Activated naive CD4-positive, alpha-beta T cell treated with anti-CD3 and anti-CD28 coated beads, Interleukin-2, amount 50 U/mL, for 16 hours (primary cell): ENCODE data around the gene CLHC1.
"Not testable (repeated sequence)": the region's sequence is repeated elsewhere in the genome, so short reads cannot be mapped to it uniquely, and the experiment has no call there.

ENCODE experiments used
- DNase-seq: peaks from one replicate; pipeline ENCODE4 v3.0.0-alpha.2; 2020

CLHC1 gene

DNA sequence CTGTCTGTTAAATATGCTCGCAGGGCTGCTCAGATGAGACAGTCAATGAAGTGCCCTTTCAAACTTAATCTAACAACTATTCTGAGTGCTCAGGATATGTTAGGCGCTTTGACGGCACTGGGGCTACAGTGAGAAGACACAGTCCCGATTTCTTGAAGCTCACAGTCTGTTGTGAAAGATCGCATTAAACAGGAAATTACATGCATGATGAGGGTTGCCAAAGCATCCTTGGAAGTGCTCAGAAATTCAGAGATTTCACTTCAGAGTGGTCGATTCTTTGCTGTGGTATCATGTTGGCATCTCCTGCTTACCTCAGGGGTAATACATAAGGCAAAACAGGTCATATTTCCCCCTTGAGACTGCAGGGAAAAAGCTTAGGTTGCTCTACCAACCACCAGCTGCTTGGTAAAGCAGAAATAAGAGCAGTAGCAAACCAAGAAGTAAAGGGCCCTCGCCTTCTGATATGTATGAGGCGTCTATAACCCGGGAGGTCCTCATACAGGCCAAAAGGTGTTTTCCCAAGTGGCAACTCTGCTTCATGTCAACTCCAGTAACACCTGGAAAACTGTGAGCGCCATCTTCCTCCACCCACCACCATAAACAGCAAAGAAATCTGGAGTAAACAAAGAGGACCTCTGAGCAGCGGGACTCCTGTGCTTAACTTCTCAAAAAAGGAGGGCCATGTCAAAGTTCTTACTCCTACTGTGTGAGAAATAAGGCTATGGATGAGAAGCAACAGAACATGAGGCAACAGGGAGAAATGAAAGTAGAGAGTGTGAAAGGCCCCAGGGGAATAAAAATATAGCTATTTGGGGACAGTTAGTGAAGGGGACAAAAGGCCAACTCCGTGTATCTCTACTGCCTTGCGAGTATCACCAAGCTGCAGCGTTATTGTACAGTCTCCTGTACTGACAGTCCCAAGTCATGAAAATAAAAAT is 79.3 kb downstream of the CLHC1 start:
- no peak for DNase-seq

- DNase-seq = no peak
Measured at GRCh38 chr2:55151733-55152433, 80.2 kb downstream of the CLHC1 start.

GRCh38 chr2:55150834-55151233 is 81.3 kb downstream of the CLHC1 start:
- no peak for DNase-seq

- no peak for DNase-seq
Measured at GRCh38 chr2:55148269-55148668, 83.8 kb downstream of the CLHC1 start.

- no peak for DNase-seq
Measured at GRCh38 chr2:55147531-55147930, 84.6 kb downstream of the CLHC1 start.

- DNase-seq = no peak
Measured at GRCh38 chr2:55147041-55147440, 85.1 kb downstream of the CLHC1 start.

DNA sequence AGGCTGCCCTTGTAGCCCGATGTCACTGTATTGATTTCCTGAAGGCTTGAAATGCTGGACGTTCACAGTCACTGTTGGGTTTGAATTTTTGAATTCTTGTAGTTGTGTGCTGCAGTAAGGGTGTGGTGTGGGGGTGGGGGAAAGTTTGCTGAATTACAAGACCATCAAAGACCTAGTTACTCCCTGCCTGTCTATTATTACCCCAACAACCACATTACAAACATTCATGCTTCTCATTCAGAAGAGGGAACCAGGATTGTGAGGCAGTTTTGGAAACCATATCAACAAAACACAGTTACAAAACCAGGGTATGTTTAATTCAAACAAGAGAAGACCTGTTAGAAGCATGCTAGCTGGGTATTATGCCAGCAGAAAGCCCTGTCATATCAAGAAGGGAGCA is 85.8 kb downstream of the CLHC1 start:
- DNase-seq = no peak

DNA sequence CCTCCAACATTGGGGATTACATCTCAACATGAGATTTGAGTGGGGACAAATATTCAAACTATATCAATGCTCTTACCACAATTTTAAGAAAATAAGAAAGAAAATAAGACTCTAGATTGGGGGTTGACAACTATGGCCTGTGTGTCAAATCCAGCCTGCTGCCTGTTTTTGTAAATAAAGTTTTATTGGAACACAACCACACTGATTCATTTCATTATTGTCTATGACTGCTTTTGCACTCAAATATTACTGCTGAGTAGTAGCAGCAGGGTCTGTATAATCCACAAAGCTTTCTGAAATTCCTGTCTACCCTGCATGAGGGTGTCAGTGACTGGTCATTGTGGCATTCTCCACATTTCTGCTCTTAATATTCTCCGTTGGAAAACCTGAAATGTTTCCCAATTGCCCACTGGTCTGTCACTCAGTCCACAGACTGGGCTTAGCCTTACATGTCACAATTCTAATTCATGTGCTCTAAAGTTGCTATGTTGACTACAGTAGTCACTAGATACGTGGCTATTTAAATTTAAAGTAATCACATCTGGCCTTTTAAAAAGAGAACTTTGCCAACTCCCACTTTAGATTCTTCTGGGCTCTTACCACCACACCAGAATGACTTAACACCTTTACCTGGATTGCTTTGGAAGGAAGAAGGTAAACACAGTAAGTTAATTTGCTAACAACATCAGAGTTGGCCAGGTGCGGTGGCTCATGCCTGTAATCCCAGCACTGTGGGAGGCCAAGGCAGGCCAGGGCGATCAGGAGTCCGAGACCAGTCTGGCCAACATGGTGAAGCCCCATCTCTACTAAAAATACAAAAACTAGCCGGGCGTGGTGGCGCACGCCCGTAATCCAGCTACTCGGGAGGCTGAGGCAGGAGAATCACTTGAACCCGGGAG is 86.9 kb downstream of the CLHC1 start:
- DNase-seq = no peak

DNA sequence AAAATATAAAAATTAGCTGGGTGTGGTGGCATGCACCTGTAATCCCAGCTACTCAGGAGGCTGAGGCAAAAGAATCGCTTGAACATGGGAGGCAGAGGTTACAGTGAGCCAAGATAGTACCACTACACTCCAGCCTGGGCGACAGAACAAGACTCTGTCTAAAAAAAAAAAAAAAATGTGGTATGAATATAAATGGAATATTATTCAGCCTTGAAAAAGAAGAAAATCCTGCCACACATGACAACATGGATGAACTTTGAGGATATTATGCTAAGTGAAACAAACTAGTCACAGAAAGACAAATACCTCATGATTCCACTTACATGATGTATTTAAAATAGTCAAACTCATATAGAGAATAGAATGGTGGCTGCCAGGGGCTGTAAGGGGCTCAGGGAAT is 88.4 kb downstream of the CLHC1 start:
- DNase-seq = not testable (repeated sequence)

GRCh38 chr2:55142518-55142917 is 89.6 kb downstream of the CLHC1 start:
- no peak for DNase-seq

DNA sequence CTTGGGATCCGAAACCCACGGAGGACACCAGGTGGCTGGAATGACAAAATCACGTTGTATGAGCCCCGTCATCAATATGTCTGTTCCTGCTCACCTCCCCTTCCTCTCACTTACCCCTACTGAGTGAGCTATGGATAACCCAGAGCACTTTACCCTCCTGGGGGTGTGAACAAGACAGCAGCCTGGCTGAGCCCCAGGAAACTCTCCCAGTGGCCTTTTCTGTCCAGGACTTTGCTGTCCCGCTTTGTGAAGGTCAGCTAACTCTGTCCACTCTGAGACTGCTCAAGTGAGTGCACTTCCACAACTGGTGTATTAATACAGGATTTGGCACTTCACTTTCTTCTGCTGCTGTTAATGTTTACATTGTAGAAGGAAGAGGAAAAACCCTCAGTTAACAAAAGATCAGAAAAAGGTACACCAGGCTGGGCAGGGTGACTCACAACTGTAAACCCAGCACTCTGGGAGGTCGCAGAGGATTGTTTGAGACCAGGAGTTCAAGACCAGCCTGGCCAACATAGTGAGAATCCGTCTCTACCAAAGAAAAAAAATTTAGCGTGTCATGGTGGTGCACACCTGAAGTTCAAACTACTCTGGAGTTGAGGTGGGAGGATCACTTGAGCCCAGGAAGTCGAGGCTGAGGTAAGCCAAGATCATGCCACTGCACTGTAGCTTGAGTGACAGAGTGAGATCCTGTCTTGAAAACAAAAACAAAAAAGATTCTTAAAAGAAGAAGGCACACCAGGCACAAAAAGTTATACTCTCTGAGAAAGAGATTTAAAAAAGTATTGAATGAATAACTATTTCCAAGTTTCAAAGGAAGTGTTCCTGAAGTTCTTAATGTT is 90.3 kb downstream of the CLHC1 start:
- no peak for DNase-seq

DNA sequence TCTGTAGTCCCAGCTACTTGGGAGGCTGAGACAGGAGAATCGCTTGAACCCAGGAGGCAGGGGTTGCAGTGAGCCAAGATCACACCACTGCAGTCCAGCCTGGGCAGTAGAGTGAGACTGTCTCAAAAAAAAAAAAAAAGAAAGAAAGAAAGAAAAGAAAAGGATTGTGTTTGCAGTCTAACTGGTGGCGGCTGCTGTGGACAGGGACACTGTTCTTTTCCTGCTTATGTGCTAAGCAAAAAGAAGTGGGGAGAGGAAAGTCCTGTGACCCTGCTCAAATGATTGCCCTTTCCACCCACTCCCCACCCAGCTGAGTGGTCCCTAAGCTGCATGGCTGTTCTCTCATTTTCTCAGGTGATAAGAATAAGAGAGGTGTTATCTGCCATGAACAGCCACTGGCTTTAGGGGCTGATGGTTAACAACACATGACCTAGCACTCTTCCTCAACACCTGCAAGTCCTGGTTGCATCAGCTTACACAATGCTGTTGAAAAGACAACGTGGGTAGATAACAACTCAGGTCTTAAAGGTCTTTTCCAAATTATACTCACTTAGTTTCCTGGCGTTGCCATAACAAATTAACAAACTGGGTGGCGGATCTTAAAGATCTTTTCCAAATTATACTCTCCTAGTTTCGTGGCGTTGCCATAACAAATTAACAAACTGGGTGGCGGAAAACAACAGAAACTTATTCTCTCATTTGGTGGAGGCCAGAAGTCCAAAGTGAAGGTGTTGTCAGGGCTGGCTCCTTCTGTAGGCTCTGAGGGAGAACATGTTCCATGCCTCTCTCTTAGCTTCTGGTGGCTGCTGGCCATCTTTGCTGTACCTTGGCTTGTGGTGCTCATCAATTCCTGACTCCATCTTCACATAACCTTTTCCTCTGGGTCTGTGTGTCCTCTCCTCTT is 91.5 kb downstream of the CLHC1 start:
- no peak for DNase-seq

DNA sequence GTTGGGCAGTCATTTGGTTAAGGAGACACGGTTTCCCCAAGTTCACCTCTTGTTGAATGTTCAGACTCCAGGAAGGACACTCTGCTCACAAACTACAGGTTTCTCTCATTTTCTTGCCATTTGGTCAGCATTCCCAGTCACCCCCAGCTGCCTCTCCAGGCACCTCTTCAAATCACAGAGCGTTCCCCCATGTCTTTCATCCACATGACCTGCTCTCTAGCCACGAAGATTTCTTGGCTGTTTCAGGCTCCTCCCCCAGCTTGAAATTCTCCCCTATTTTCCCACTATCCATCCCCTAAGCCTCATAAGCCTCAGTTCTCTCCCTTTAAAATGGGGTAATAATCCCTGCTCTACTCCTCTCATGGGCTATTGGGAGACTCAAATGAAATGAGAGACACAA is 92.8 kb downstream of the CLHC1 start:
- DNase-seq = no peak

DNA sequence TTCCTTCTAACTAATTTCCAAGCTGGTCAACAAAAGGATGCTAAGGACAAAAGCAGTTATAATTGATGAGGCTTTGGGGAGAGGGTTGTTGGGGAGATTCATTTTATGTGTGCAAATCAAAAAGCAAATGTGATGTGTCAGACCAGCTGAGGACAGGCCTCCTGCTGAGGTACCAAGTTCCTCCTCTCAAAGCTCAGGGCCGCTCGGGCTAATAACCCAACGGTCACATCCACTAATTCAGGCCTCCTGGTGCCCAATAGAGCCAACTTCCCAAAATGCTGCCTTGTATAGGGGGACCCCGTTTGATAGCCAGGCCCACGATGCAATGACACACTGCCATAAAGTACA is 93.2 kb downstream of the CLHC1 start:
- no peak for DNase-seq

- DNase-seq = no peak
Measured at GRCh38 chr2:55138014-55138881, 93.8 kb downstream of the CLHC1 start.

- no peak for DNase-seq
Measured at GRCh38 chr2:55137024-55137958, 94.8 kb downstream of the CLHC1 start.

GRCh38 chr2:55136138-55136541 is 96.0 kb downstream of the CLHC1 start:
- no peak for DNase-seq

- no peak for DNase-seq
Measured at GRCh38 chr2:55135491-55135890, 96.6 kb downstream of the CLHC1 start.

GRCh38 chr2:55134316-55134706 is 97.8 kb downstream of the CLHC1 start:
- DNase-seq = no peak
